K562 (cell line): Measurements from ENCODE around the gene PXMP2. TPM values are rescaled to one million over a fixed set of nuclear protein-coding genes. Genes with fewer than 3 reads are reported as not detected.

Experiments
- DDX20 ChIP-seq: fragments of 450-650 bp; IDR thresholded peaks from 2 replicates; pipeline ENCODE4 v1.6.1; 2016; ENCODE audit warnings: missing genetic modification characterization, low read depth, mild to moderate bottlenecking, missing compliant biosample characterization, moderate library complexity
- FOXK1 ChIP-seq: sonication (generic); formaldehyde crosslinking; IDR thresholded peaks from 2 replicates; pipeline ENCODE4 v1.8.0; 2022; ENCODE audit warnings: missing genetic modification reagents, mild to moderate bottlenecking, borderline replicate concordance
- L3MBTL2 ChIP-seq: fragments of 450-650 bp; IDR thresholded peaks from 2 replicates; pipeline ENCODE4 v1.6.1; 2016; ENCODE audit warnings: mild to moderate bottlenecking, moderate library complexity
- RBFOX2 ChIP-seq: fragments of 200-400 bp; formaldehyde crosslinking; IDR thresholded peaks from 2 replicates; pipeline ENCODE4 v1.6.1; 2017; ENCODE audit warnings: low read depth, mild to moderate bottlenecking, low read length, moderate library complexity
- RFX7 ChIP-seq: fragments of 250-450 bp; sonication (Bioruptor Pico); IDR thresholded peaks from 2 replicates; pipeline ENCODE4 v1.5.1; 2021; ENCODE audit warnings: mild to moderate bottlenecking
- TRIM28 ChIP-seq: fragments of 450-650 bp; IDR thresholded peaks from 2 replicates; pipeline ENCODE4 v1.6.1; 2017
- polyA plus RNA-seq, 8 experiments: library from polyadenylated mRNA; depleted of rRNA in 4 of 8; stranded (reverse) in 5 of 8; unstranded in 3 of 8; fragments of >200 nt; fragmentation: Nextera tagmentation in 2 of 8; fragmentation: Illumina TruSeq in 1 of 8; extraction: Ambion mirVana in 2 of 8; extraction: Trizol in 1 of 8; gene quantifications; 2 replicates each; pipeline versions ENCODE4 v1.2.1 to v1.2.3, GENCODE V29; 2011 to 2014; ENCODE audit warnings: inconsistent platforms in 1 of 8, missing spikeins in 1 of 8
- total RNA-seq, 7 experiments: library from RNA; depleted of rRNA in 6 of 7; stranded (reverse); fragments of >200 nt in 6 of 7; fragmentation: Illumina TruSeq in 2 of 7; extraction: Trizol in 2 of 7; gene quantifications; 2 replicates each; pipeline versions ENCODE4 v1.2.1 to v1.2.3, GENCODE V29; 2011 to 2021; ENCODE audit warnings: low replicate concordance in 1 of 7
- TF ChIP-seq, protein P1 (sequence below), 2 experiments: fragments of 450-650 bp in 1 of 2; sonication (generic) in 1 of 2; formaldehyde crosslinking in 1 of 2; IDR thresholded peaks; 2 replicates each; pipeline versions ENCODE4 v1.7.1 to v1.9.0; 2016 to 2022; ENCODE audit warnings: inconsistent platforms in 1 of 2, mild to moderate bottlenecking in 1 of 2, missing genetic modification reagents in 1 of 2
- TF ChIP-seq, protein P2 (sequence below): sonication (generic); formaldehyde crosslinking; IDR thresholded peaks from 2 replicates; pipeline ENCODE4 v1.8.0; 2022; ENCODE audit warnings: missing genetic modification reagents, mild to moderate bottlenecking, borderline replicate concordance
- TF ChIP-seq, protein P3 (sequence below): sonication (generic); formaldehyde crosslinking; IDR thresholded peaks from 2 replicates; pipeline ENCODE4 v1.8.0; 2022; ENCODE audit warnings: mild to moderate bottlenecking, missing genetic modification reagents, borderline replicate concordance
- TF ChIP-seq, protein P4 (sequence below): fragments of 450-650 bp; formaldehyde crosslinking; IDR thresholded peaks from 2 replicates; pipeline ENCODE4 v1.4.0; 2020; ENCODE audit warnings: mild to moderate bottlenecking, moderate library complexity

Gene PXMP2
- total and polyA plus RNA-seq, 9 of the 15 experiments (the other 6 are each of a cell fraction or from before 2014, with no cell fraction given): 3.0 to 66.1 (median 44.7) TPM

DNA sequence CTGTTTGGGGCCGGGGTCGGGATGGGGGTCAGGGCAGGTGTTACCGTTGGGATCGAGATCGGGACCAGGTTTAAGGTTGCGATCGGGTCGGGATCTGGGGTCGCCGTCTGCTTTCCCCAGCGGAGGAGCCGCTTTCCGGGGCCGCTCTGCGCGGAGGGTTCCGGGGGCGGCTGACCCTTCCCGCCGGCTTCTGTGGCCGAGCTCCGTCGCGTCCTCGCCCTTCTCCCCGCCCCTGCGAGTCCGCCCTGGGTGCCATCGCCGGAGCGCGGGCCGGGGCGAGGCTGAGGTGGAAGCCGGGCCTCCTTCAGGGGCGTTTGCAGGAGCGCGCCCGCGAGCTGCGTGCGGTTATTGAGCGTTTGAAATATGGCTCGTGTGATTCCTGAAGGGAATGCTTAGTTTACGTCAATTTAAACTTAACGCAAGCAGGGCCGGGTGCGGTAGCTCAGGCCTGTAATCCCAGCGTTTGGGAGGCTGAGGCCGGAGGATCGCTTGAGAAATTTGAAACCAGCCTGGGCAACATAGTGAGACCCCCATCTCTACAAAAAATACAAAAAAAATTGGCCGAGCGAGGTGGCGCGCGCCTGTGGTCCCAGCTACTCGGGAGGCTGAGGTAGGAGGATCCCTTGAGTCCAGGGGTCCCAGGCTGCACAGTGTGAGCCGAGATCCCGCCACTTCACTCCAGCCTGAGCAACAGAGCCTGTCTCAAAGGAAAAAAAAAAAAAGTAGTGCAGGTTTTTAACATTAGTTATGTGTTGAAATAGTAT is 23.9 kb downstream of the PXMP2 start (continued):
- TF ChIP-seq, protein P1, sequence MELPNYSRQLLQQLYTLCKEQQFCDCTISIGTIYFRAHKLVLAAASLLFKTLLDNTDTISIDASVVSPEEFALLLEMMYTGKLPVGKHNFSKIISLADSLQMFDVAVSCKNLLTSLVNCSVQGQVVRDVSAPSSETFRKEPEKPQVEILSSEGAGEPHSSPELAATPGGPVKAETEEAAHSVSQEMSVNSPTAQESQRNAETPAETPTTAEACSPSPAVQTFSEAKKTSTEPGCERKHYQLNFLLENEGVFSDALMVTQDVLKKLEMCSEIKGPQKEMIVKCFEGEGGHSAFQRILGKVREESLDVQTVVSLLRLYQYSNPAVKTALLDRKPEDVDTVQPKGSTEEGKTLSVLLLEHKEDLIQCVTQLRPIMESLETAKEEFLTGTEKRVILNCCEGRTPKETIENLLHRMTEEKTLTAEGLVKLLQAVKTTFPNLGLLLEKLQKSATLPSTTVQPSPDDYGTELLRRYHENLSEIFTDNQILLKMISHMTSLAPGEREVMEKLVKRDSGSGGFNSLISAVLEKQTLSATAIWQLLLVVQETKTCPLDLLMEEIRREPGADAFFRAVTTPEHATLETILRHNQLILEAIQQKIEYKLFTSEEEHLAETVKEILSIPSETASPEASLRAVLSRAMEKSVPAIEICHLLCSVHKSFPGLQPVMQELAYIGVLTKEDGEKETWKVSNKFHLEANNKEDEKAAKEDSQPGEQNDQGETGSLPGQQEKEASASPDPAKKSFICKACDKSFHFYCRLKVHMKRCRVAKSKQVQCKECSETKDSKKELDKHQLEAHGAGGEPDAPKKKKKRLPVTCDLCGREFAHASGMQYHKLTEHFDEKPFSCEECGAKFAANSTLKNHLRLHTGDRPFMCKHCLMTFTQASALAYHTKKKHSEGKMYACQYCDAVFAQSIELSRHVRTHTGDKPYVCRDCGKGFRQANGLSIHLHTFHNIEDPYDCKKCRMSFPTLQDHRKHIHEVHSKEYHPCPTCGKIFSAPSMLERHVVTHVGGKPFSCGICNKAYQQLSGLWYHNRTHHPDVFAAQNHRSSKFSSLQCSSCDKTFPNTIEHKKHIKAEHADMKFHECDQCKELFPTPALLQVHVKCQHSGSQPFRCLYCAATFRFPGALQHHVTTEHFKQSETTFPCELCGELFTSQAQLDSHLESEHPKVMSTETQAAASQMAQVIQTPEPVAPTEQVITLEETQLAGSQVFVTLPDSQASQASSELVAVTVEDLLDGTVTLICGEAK (IDR thresholded peaks at IDR 0.05): peak; percentile 18; the same call in 1 of the 2 replicates
- TF ChIP-seq, protein P1 (CRISPR knock-in tag; IDR thresholded peaks at IDR 0.05): no peak
- TF ChIP-seq, protein P2, sequence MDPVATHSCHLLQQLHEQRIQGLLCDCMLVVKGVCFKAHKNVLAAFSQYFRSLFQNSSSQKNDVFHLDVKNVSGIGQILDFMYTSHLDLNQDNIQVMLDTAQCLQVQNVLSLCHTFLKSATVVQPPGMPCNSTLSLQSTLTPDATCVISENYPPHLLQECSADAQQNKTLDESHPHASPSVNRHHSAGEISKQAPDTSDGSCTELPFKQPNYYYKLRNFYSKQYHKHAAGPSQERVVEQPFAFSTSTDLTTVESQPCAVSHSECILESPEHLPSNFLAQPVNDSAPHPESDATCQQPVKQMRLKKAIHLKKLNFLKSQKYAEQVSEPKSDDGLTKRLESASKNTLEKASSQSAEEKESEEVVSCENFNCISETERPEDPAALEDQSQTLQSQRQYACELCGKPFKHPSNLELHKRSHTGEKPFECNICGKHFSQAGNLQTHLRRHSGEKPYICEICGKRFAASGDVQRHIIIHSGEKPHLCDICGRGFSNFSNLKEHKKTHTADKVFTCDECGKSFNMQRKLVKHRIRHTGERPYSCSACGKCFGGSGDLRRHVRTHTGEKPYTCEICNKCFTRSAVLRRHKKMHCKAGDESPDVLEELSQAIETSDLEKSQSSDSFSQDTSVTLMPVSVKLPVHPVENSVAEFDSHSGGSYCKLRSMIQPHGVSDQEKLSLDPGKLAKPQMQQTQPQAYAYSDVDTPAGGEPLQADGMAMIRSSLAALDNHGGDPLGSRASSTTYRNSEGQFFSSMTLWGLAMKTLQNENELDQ: 0 out of 2 replicates have a peak, but pooled peaks have one; percentile 42
- TF ChIP-seq RBFOX2: peak; percentile 42
- 0 out of 2 replicates have a peak, but pooled peaks have one; percentile 7 for TF ChIP-seq L3MBTL2
- TF ChIP-seq TRIM28: 0 out of 2 replicates have a peak, but pooled peaks have one; percentile 46
- TF ChIP-seq DDX20 (tag): no peak
- TF ChIP-seq, protein P3, sequence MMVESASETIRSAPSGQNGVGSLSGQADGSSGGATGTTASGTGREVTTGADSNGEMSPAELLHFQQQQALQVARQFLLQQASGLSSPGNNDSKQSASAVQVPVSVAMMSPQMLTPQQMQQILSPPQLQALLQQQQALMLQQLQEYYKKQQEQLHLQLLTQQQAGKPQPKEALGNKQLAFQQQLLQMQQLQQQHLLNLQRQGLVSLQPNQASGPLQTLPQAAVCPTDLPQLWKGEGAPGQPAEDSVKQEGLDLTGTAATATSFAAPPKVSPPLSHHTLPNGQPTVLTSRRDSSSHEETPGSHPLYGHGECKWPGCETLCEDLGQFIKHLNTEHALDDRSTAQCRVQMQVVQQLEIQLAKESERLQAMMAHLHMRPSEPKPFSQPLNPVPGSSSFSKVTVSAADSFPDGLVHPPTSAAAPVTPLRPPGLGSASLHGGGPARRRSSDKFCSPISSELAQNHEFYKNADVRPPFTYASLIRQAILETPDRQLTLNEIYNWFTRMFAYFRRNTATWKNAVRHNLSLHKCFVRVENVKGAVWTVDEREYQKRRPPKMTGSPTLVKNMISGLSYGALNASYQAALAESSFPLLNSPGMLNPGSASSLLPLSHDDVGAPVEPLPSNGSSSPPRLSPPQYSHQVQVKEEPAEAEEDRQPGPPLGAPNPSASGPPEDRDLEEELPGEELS (CRISPR knock-in tag): peak; percentile 41; the same call in 1 of the 2 replicates
- no peak for TF ChIP-seq RFX7 (CRISPR knock-in tag)
- TF ChIP-seq, protein P4, sequence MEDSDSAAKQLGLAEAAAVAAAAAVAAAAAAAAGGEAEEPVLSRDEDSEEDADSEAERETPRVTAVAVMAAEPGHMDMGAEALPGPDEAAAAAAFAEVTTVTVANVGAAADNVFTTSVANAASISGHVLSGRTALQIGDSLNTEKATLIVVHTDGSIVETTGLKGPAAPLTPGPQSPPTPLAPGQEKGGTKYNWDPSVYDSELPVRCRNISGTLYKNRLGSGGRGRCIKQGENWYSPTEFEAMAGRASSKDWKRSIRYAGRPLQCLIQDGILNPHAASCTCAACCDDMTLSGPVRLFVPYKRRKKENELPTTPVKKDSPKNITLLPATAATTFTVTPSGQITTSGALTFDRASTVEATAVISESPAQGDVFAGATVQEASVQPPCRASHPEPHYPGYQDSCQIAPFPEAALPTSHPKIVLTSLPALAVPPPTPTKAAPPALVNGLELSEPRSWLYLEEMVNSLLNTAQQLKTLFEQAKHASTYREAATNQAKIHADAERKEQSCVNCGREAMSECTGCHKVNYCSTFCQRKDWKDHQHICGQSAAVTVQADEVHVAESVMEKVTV (CRISPR knock-in tag): no peak
- TF ChIP-seq FOXK1 (CRISPR knock-in tag): peak; percentile 51; the same call in 1 of the 2 replicates
